ENCODE measurements around the gene COL1A1.

Gene COL1A1

DNA sequence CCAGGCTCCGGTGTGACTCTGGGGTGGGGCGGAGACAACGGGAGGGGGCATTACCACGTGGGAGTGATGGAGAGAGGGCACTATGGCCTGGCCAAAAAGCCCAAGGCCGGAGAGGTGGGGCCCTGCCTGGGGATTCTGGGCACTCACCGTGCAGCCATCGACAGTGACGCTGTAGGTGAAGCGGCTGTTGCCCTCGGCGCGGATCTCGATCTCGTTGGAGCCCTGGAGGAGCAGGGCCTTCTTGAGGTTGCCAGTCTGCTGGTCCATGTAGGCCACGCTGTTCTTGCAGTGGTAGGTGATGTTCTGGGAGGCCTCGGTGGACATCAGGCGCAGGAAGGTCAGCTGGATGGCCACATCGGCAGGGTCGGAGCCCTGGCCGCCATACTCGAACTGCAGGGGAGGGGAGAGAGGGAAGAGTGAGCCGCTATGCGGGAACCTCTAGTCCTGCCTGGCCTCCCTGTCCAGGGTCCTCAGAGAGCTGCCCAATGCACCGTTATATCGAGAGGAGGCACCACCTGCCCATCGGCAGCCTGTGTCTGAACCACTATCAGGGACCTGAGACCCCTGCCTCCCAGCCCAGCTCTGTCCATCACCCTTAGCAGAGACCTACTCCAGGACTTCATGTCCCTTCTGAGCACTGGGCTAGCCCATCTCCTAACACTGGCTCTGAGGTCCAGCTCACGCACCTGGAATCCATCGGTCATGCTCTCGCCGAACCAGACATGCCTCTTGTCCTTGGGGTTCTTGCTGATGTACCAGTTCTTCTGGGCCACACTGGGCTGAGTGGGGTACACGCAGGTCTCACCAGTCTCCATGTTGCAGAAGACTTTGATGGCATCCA, 15.6 kb downstream of the COL1A1 start:
- no peak for DNase-seq

DNA sequence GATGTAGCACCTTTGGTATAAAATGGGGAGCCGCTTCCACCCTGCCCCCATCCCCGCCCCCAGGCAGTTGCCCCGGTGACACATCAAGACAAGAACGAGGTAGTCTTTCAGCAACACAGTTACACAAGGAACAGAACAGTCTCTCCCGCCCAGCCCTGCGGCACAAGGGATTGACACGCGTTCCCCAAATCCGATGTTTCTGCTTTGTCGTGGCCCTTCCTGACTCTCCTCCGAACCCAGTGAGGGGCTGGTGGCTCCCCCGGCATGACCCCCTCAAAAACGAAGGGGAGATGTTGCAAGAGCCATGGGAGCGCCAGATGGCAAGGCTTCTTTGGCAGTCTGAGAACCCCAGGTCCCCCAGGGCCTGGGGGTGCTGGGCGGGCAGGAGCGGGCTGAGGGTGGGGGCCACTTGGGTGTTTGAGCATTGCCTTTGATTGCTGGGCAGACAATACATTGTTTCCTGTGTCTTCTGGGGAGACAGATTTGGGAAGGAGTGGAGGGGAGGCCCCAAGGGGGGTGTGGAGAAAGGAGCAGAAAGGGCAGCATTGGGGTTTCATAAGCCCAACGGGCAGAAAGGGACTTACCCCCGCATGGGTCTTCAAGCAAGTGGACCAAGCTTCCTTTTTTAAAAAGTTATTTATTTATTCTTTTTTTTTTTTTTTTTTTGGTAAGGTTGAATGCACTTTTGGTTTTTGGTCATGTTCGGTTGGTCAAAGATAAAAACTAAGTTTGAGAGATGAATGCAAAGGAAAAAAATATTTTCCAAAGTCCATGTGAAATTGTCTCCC, 16.6 kb downstream of the COL1A1 start:
- DNase-seq = peak in 1 of 2 experiments; percentile 18

DNA sequence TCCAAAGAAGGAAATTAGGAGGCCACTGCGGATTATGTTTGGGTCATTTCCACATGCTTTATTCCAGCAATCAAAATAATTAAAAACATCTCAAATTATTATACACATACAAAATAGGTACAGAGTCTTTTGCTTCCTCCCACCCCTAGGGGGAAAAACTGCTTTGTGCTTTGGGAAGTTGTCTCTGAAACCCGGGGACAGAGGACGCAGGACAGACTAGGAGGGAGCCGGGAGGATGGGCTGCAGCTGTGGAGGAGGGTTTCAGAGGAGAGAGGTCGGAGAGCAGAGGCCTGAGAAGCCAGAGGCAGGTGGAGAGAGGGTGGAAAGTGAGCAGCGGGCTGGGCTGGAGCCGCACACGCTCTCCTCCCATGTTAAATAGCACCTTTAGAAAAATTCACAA, 17.4 kb downstream of the COL1A1 start:
- peak; percentile 35 to 42 for DNase-seq

DNA sequence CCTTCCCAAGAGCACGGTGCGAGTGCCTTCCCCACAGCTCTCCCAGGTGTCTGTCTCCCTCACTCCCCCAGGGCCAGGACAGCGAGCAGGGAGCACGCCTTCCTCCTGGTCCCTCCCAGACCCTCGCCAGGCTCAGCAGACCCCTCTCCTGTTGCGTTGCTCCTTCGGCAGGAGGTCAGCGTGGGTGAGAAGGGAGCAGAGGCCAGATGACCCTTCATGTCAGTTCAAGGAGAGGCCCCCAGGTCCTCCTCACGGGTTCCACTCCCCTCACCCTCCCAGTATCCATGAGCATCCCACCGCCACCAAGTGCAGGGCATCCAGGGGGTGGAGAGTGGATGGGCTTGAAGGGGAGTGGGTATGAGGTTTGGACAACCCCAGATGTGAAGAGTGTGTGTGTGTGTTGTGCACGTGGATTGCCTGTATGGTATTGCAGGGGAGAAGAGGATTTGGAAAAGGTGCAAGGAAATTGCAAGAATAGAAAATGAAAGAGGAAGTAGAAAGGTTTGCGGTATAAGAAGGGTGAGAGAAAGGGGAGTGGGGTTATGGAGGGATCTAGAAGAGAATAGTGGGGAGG, 17.9 kb downstream of the COL1A1 start:
- peak; percentile 82 to 92 for DNase-seq

DNA sequence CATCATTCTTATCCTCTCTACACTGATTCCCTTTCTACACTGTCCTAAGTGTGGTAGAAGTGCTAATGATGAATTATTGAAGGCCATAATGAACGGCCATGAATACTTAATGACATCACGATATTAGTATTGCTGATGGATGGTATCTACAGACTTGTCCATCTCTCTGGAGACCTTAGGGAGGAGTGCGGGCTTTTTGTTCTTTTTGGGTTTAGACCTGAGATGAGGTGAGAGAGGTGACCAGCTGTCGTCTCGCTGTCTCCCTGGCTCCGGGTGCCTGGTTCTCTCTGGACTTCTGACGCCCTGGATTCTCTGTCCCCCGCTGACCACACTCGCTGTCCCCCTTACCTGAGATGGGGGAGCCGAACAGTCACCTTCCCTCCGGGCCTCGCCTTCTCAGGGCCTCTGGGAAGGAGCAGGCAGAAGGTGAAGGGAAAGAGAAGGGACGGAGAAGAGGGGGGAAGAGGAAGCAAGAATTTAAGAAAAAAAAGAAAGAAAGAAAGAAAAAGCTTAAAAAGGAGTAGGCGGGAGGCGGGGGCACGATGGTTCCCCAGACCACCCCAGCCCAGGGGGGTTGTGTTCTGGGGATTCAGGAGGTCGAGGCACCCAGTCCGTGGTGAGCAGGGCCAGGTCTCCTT, 18.5 kb downstream of the COL1A1 start:
- DNase-seq = no peak

DNA sequence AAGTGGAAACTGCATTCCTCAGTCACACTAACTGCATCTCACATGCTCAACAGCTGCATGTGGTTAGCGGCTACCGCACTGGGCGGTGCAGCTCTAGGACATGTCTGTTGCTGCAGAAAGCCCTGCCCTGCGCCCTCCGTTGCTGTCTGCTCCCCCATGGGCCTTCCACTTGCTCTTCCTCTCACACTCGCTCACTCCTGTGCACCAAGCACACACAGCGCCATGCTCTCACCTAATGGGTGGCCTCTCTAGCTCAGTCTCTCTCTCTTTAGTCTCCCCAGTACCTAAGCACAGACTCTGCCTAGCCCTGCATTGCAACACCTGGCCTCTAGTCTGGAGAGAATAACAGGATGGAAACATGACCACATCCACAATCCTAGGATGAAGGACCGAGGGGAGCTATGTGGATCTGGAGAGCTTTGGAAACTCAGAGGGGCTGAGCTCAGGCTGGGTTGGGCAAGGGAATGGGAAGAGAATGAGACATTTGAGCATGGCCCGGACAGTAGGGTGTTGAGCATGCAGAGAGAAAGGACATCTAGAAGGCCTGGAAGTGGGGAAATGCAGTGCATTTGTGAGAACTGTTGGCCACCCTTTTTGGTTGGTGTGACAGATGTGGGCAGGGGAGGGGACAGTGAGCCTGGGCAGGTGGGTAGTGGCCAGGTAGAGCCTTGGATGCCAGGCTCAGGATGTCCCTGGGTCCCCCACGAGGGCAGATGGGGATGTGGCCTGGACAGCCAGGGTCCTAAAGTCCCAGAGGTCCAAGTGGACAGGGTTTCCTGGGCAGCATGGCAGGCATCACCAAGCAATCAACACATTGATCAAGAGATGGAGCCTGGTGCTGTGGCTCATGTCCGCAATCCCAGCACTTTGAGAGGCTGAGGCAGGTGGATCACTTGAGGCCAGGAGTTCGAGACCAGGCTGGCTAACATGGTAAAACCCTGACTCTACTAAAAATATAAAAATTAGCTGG, 19.6 kb downstream of the COL1A1 start:
- no peak for DNase-seq

DNA sequence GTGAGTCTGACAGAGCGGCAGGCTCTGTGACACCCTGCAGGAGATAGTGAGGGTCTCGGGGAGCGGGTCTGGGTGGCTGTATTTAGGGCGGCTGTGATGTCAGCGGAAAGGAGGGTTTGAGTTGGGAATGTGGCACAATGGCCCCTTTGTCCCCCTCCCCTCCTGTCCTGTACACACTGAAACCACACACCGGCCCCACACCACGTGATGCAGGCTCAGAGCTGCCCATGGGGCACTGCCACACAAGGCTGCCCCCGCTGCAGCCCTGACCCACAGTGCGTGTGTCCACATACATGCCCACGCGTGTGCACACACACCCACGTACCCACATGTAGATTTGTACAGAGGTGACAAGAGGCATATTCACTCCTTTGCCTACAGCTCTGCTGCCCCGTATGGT, 20.3 kb downstream of the COL1A1 start:
- DNase-seq = no peak

DNA sequence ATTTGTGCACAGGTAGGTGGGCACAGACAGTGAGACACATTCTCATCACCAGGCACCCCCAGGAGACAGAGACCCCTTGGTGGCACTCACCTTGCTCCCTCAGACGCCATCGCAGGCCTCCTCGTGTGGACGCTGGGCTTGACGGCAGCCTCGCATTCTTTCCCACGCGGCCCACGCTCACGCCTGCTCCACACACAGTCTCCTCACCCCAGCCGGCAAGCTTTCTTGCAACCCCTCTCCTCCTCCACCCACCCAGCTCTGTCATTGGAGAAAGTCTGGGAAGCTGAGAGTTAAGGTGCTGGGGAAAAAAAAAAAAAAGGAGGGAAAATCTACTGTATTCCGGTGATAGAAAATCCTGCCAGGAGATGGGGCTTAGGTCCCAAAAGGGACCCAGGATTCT, 20.8 kb downstream of the COL1A1 start:
- no peak for DNase-seq

DNA sequence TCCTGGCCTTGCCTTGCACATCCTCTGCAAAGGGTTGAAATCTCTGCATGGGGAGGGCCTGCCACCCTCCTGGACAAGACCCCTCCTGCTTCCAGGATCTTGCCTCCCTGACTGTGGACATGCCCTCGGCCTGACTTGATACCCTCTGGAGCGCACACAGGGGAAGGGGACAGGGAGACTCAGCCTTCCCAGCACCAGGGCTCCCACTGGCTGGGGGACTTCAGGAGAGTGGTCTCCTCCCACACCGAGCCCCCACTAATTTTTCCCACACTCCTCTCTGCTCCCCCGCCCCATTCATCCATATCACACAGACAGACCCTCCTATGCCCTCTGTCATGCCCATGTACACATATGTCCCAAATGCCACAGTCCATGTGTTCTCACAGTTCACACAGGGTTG, 21.3 kb downstream of the COL1A1 start:
- no peak for DNase-seq

DNA sequence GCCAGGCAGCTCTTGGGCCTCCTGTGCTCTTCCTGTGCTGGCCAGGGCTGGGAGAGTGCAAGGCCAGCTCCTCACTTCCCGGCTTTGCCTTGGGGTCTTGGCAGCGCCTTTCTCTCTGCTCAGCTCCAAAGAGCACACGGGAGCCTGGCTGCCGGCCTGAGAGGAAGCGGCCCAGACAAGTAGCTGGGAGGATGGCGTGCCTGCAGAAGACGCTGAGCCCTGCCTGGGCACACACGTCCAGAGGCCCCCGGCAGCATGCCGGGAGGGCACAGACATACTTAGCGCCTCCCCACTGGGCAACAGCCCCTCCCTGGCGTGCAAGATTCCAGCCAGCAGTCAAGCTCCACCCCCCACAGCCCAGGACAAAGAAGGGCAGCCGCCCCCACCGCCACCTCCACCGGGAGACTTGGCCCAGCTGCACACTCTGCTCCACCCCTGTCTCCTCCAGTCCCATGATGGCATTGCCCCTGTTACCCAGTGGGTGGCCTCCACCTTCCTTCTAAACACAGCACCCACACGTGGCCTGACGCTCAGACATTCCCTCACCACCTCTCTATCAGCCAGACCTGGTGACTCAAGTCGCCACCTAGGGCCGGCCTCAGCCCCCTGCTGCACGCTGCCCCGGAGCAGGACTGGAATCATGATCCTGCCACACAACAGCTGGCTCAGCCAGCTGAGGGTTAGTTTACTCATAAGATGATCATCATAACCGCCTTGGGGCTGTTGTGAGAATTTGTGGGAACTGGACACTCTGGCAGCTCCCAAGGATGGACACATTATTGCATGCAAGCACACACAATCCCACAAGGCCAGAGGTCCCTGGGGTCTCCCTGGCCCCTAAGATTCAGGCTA, 23.2 kb downstream of the COL1A1 start:
- peak; percentile 42 to 51 for DNase-seq

DNA sequence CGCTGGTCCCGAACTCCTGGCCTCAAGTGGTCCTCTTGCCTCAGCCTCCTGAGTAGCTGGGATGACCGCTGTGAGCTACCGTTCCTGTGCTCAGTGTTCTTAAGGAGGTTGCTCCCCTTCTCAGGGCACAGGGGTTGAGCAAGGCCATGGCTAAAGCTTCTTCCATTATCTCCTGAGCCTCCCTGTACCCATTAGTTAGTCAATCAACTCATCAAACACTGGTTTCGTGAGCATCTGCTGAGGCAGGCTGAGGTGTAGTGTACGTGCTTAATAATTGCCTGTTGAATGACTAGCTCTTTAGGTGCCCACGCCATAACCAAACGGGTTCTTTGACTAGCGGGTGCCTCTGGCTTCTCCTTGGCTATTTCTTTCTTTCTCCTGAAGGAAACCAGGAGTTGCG, 24.0 kb downstream of the COL1A1 start:
- DNase-seq = no peak

DNA sequence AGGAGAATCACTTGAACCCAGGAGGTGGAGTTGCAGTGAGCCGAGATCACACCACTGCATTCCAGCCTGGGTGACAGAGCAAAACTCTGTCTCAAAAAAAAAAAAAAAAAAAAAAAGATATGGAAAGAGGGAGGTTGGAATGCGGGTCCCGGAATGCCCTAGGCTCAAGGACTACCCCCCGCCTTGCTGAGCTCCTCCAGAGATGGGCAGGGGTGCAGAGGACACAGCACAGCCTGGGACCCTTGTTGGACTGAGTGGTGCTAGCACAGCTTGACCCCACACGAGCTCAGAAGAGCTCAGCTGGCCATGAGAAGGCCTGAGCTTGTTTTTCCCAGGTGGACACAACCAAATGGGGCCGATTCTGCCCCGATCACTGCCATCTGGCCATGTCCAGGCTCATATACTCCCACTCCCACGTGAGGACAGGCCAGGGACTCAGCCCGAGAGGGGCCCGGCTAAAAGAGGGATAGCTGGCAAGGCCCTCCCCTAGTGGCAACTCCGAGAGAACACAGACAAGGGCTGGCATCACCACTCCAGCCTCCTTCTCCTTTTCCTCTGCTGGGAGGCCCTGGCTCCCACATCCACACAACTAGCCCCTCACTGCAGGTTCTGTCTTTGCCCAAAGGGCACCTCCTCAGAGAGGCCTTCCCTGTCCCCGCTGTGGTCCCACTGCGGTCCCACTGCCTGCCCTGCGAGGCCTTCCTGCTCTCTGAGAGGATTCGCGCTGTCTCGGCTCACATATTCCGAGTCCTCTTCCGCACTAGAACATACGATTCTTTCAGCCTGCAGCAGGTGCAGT, 24.7 kb downstream of the COL1A1 start:
- DNase-seq = peak in 1 of 2 experiments; percentile 17

DNA sequence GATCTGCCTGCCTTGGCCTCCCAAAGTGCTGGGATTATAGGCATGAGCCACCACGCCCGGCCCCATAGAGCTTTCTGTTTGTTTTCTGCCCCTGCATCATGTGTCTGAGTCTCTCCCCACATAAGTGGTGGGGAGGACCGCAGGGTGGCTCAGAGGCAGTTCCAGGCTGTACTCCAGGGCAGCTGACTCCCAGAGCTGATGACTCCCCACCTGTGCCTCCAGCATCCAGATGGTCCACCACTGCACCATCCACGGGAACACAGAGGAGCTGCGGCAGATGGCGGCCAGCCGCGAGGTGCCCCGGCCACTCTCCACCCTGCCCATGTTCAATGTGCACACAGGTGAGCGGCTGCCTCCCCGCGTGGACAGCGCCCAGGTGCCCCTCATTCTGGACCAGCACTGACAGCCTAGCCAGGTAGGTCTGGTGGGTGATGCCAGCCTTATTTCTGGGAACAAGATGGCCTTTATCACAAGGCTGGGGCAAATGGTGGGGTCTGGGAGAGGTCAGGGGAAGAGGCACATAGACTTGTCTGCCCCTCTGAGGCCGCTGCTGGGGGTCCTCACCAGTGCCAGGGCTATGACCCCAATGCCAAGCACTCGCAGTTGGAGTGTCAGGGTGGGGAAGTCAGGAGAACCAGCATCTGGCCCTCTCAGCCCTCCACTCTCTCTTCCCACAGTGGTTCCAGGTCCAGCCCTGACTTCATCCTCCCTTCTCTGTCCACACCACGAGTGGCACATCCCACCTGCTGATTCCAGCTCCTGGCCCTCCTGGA, 26.2 kb downstream of the COL1A1 start:
- no peak for DNase-seq

DNA sequence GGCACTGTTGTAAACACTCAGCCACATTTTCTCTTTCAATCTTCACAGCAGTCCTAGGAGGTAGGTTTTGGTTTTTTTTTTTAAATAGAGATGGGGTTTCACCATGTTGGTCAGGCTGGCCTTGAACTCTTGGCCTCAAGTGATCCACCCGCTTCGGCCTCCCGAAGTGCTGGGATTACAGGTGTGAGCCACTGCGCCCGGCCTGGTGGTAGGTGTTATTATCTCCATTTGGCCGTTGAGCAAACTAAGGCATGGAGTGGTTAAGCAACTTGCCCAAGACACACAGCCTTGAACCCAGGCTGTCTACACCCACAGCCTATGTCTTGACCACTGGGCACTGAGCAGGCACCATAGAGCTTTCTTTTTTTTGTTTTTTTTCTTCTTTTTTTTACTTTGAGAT, 27.0 kb downstream of the COL1A1 start:
- DNase-seq = no peak

DNA sequence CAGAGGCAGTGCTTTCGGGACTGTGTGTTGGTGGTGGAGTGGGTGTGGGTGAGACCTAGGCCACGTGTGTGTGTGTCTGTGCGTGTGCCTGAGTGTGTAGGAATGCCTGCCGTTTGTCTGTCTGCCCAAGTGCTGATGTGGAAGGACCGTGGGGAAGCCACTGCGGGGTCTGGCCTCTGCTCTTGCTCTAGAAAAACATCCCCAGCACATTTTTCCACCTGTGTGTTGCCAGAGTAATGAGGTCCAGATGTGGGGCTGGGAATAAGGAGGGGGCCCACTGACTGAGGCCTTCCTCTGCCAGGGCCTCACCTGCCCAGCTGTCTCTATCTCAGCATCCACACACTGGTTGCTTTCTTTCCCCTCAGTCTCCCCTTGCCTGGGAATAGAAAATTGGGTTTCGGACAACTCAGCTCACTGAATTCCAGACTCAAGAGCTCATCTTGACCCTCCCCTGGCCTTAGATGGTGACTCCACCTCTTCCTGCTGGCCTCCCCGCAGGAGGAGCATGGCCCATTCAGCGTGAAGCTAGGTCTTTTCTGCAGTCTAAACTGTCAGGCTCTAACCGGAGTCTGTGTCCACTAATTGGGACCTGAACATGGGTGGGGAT, 28.0 kb downstream of the COL1A1 start:
- no peak for DNase-seq

DNA sequence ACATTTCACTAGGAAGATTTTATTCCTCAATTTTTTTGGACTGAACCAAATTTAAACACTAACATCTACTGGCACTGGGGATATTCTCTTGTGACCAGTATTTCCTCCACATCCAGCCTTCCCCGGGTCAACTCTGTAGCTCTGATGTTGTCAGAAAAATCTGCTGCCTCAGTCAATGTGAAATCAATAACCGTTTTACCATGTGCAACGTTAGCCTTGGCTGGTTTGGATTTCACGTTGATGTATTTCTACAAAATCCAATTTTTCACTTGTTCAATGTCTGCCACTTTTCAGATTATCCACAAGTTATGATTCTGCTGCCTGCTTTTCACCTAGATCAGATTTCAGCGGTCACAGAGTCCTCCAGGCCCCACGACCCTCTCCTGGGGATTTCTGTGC, 28.5 kb downstream of the COL1A1 start:
- DNase-seq = no peak

DNA sequence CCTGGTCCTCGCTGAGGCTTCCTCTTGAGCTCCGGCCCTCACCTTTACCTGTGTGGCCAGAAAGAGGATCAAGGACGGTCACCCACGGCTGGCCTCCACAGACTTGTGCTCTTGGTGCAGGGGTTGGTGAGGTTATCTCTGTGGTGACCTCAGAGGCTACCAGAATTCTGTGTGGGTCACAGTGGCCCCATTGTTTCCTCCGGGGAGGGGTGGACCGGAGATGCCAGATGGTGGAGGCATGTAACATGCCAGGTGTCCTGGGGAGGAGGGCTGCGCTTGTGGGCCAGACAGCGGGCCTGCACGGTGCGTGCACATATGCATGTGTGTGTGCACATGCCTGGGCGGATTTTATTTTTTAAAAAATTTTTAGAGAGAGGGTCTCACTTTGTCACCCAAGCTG, 29.3 kb downstream of the COL1A1 start:
- no peak for DNase-seq

DNA sequence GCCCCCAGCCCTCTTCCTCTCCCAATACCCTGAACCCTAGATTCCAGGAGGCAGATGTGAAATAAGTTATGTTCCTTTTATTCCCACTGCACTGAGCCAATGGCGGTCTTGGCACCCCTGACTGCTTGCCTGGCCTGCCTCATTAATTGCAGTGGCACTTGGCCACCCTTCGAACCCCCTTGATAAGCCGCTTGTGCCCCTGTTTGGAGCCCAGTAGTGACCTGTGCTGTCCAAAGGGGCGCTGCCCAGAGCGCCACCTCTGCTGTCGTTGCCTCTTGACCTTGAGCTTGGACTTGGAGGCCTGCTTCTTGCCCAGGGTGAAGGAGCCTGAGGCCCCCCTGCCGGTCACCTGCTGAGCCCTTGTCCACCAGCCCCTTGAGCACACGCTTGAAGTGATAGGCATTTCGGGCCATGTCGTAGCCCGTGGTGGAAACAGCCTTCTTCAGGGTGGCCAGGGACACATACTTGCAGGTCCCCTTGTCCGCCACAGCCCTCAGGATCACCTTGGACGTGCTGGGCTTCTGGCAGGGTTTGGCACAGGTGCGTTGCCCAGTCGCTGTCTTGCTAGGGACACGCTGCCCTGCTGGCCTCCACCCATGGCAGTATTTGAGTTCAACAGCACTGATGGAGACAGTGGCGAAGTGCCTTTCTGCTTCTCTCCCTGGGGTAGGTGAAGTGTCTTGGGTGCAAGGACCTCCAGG, 29.9 kb downstream of the COL1A1 start:
- DNase-seq = no peak

All from Kasumi-1 (cell line).